ENCODE measurements around the gene GTPBP1.

GTPBP1 gene

DNA sequence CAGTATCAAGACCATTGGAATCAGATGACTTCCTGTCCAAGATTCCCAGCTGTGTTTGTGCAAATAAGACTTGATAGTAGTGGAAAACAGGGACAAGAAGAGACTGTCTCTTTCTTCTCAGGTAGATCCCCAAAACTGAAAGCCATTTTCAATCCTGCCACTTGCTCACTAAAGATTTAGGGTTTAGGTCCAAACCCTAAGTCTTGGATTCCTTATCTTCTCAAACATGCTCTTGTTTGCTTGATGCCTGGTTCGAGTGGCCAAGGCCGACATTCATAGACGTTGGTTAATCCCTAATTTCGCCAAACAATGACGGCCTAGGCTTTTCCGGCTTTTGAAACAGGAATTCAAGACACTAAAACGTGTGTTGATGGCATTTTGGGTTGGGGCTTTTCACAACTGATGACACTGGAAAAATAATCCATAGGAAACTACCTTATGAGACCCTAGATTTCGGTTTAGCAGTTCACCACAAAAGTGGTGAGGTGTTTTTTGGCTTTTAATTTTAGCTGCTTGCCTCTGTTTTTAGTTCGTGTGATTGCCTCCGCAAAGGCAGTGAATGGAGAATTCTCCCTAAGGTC is 1.0 kb upstream of the GTPBP1 start:
- DNase-seq (ENCODE audit: low read depth) = no peak

- DNase-seq (ENCODE audit: low read depth) = no peak
Measured at GRCh38 chr22:38706101-38706900, 557 bp downstream of the GTPBP1 start.

DNA sequence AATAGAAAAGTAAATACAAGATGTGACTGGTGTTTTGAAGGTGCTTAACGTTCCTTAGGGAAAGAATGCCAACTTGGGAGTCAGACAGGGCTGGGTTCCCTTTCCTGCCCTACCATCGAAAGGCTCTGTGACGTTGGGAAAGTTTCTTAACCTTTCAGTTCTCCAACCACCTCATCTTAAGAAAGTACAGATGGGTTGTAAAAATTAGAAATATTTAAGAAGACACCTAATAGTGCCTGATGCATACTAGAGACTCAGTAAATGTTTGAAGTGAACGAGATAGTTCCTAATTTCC is 1.1 kb downstream of the GTPBP1 start:
- DNase-seq (ENCODE audit: low read depth) = no peak

DNA sequence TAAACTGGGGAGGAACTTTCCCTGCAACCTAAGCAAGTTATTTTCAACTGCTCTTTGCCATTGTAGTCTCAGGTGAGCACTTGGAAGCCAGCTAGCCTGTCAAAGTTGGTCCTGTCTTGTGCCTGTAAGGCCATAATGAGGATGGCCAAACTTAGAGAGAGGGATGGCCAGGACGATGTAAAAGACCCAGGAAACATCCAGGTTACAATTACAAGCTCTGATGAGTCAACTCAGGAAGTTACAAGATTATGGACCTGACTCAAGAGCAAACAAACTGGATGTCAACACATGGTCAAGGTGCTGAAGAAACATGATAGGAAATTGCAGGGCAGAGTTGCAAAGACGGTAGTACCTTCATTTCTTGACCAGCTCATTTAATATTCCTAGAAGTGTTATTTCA is 1.6 kb downstream of the GTPBP1 start:
- no peak for DNase-seq (ENCODE audit: low read depth)

- no peak for DNase-seq (ENCODE audit: low read depth)
Measured at GRCh38 chr22:38707984-38708383, 2.2 kb downstream of the GTPBP1 start.

GRCh38 chr22:38709306-38709705 is 3.6 kb downstream of the GTPBP1 start:
- no peak for DNase-seq (ENCODE audit: low read depth)

- DNase-seq (ENCODE audit: low read depth) = no peak
Measured at GRCh38 chr22:38710351-38710750, 4.6 kb downstream of the GTPBP1 start.

DNA sequence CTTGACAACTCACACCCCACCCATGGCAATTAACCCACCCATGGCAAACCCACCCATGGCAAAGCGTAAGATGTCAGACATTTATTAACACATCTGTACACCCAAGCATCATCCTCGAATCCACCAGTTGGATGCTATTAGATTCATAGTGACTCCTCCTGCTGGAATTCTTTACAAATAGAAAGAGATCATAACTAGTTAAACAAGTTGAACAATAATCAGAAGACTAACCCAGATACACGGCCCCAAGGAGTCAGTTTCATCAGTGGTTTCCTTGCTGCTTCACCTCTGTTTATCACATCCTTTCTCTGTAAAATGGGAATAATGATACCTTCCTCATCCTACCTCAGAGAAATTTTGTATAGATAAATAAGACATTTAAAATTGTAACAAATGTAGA is 5.1 kb downstream of the GTPBP1 start:
- no peak for DNase-seq (ENCODE audit: low read depth)

- DNase-seq (ENCODE audit: low read depth) = no peak
Measured at GRCh38 chr22:38712486-38713207, 6.9 kb downstream of the GTPBP1 start.

- DNase-seq (ENCODE audit: low read depth) = no peak
Measured at GRCh38 chr22:38713921-38714320, 8.2 kb downstream of the GTPBP1 start.

- DNase-seq (ENCODE audit: low read depth) = no peak
Measured at GRCh38 chr22:38715176-38715764, 9.5 kb downstream of the GTPBP1 start.

DNA sequence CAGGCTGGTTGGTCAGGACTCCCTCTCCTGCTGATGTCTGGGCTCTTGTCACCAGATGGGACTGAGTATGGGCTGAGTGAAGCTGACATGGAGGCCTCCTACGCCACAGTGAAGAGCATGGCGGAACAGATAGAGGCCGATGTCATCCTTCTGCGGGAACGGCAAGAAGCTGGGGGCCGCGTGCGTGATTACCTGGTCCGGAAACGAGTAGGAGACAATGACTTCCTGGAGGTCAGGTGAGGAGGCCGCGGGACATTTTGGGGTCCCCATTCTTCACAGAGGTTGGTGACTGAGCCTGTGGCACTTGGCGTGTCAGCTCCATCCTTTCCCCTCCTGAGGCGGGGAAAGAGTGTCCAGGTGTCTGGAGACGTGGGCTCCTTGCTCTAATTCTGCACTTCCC is 10.1 kb downstream of the GTPBP1 start:
- no peak for DNase-seq (ENCODE audit: low read depth)

- DNase-seq (ENCODE audit: low read depth) = no peak
Measured at GRCh38 chr22:38716271-38716670, 10.5 kb downstream of the GTPBP1 start.

- no peak for DNase-seq (ENCODE audit: low read depth)
Measured at GRCh38 chr22:38716826-38717225, 11.1 kb downstream of the GTPBP1 start.

DNA sequence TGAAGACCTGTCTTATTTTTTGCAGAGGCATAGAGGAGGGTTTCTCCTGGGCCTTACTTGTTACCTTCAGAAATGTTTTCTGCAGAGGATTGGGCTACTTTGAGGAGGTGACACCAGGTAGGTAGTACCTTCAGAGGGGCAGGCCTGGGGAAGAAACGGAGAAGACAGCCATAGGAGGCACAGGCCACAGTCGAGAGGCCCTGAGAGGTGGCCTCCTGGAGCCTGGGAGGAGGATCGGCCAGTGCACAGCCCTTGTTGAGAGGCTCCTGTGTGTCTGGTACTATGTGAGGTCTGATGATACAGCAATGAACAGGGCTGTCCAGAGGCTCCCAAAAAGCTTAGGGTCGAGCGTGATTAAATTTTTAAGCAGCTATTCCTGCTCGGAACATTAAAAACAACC is 11.5 kb downstream of the GTPBP1 start:
- no peak for DNase-seq (ENCODE audit: low read depth)

DNA sequence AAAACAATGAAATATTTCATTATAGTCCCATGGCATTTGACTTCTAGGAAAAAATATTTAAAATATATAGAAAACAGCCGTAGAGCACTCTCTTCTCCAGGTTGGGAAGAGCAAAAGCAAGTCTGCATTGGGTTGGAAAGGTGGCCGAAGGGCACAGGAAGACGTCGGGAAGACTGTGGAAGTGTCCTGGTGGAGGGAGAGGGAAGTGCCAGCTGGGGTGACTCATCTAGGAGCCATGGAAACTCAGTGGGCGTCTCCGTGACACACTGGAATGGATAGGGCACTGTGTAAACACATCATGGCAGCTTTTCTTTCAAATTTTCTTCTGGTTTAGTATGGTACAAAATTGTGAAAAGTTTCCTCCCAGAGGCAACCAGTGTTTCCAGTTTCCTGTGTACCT is 12.7 kb downstream of the GTPBP1 start:
- no peak for DNase-seq (ENCODE audit: low read depth)

DNA sequence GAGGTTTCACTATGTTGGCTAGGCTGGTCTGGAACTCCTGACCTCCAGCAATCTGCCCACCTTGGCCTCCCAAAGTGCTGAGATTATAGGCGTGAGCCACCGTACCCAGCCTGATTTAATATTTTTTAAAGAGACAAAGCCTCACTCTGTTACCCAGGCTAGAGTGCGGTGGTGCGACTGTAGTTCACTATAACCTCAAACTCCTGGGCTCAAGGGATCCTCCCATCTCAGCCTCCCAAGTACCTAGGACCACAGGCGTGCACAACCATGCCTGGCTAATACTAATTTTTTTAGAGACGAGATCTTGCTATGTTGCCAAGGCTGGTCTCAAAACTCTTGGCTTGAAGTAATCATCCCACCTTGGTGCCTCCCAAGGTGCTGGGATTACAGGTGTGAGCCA is 13.5 kb downstream of the GTPBP1 start:
- DNase-seq (ENCODE audit: low read depth) = no peak

DNA sequence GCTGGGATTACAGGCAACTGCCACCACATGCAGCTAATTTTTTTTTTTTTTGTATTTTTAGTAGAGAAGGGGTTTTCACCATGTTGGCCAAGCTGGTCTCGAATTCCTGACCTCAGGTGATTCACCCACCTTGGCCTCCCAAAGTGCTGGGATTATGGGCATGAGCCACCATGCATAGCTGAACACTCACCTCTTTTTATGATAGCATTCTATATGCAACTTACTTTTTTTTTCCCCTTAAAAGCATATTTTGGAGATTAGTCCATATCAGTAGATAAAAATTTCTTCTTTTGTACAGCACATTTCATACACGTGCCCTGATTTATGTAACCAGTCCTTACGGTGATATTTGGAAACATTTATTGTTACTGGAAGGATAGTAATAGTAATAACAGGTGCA is 14.6 kb downstream of the GTPBP1 start:
- no peak for DNase-seq (ENCODE audit: low read depth)

DNA sequence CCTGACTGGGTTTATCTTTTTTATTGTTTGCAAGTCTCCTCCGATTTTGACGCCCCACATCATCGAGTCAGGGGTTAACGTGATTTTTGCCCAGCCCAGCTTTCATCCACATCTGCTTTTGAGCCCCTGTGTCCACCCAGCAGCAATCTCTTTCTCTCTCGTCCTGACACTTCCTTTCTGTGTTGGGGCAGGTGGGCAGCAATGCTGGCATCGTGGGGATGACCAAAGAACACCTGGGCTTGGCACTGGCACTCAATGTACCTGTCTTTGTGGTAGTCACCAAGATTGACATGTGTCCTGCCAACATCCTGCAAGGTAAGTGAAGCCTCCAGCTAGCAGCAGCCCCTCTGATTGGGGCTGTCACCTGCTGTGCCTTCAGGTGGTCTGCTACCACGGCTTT is 15.8 kb downstream of the GTPBP1 start:
- DNase-seq (ENCODE audit: low read depth) = no peak

DNA sequence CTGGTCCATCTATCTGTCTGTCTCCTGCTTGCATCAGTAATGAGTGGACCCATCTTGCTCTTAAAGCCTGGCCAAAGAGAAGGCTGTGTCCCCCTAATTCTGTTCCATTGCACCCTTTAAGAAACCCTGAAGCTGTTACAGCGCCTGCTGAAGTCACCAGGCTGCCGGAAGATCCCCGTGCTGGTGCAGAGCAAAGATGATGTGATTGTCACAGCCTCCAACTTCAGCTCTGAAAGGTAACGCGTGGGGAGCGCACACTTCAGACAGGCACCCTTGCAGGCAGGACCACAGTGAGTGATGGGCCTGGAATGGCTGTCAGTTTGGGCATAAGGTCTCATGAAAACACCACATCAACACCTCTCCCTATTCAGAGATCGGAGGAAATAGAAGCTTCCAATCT is 18.4 kb downstream of the GTPBP1 start:
- DNase-seq (ENCODE audit: low read depth) = no peak

- DNase-seq (ENCODE audit: low read depth) = no peak
Measured at GRCh38 chr22:38724926-38725571, 19.3 kb downstream of the GTPBP1 start.

DNA sequence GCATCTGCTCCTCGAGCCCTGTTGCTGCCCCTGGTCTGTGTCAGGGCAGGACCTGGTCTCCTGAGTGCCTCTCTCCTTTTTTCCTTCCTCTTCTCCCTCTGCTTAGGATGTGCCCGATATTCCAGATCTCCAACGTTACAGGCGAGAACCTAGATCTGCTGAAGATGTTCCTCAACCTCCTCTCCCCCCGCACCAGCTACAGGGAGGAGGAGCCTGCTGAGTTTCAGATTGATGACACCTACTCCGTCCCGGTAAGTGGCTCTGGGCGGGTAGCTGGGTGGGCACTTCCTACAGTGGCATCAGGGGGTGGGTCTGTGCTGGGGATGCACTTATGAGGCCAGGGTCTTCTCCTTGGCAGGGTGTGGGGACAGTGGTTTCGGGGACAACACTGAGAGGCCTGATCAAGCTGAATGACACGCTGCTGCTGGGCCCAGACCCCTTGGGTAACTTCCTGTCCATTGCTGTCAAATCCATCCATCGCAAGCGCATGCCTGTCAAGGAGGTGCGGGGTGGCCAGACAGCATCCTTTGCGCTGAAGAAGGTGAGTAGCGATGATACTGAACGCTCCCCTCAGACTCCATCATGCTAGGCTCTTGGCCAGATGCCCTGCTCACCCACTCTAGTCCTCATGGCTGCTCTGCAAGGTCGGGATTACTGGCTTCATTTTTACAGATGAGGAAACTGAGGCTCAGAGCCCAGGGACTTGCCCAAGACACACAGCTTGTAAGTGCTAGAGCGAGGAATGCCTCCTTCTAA is 20.3 kb downstream of the GTPBP1 start:
- no peak for DNase-seq (ENCODE audit: low read depth)
